GM12878 (cell line): ENCODE measurements around the gene LAMC3. TPM values are rescaled to one million over a fixed set of nuclear protein-coding genes. Genes with fewer than 3 reads are reported as not detected.

Source experiments
- ATAC-seq: fragments of 200-7000 bp; cut with Tn5 transposase; 3 replicates; pipeline ENCODE4 v1.9.1; 2020; ENCODE audit warnings: mild to moderate bottlenecking, moderate library complexity
- BruUV-seq: library from RNA; stranded (reverse); fragments of 400-500 nt; replicated peaks from 2 replicates; lab custom pipeline; 2021; lab: Mats Ljungman, UMichigan
- CTCF ChIA-PET: fragments of 300-600 bp; sonication (Branson Sonifier 250); formaldehyde crosslinking; extraction: SDS; loops from one replicate; lab custom pipeline; 2021; ENCODE audit warnings: inconsistent platforms; lab: Yijun Ruan, JAX
- POLR2A ChIA-PET: fragments of 350-600 bp; formaldehyde crosslinking; extraction: SDS; loops from one replicate; lab custom pipeline; 2021; ENCODE audit warnings: inconsistent platforms; lab: Charles Lee
- RAD21 ChIA-PET: fragments of 300-600 bp; sonication (Branson Sonifier 250); formaldehyde crosslinking; loops from one replicate; lab custom pipeline; 2023; ENCODE audit warnings: antibody characterized with exemption; ENCODE audit not compliant: unreplicated experiment; lab: Charles Lee
- SMC1A ChIA-PET: fragments of 300-600 bp; sonication (Branson Sonifier 250); formaldehyde crosslinking; loops from one replicate; lab custom pipeline; 2023; ENCODE audit not compliant: unreplicated experiment, uncharacterized antibody; lab: Charles Lee
- DNase-seq: peaks from one replicate; pipeline ENCODE4 v3.0.0-alpha.2; 2011; ENCODE audit warnings: low read depth, low spot score
- FAIRE-seq: peaks from 3 replicates; lab custom pipeline; 2011; peaks lifted over from hg19 to GRCh38; lab: Jason Lieb, UNC
- H2AFZ ChIP-seq: 2 replicates; pipeline ENCODE4 v1.6.0; 2011; ENCODE audit warnings: low read depth, low read length, control low read depth; ENCODE audit not compliant: control insufficient read depth
- H3K27ac ChIP-seq: 2 replicates; pipeline ENCODE4 v1.5.1; 2011; ENCODE audit warnings: control low read depth; ENCODE audit not compliant: control insufficient read depth, insufficient read depth
- H3K27me3 ChIP-seq, 2 experiments: replicated peaks in 1 of 2; 2 replicates each; pipeline versions ENCODE4 v1.6.0 to v1.6.1; 2011; ENCODE audit warnings: low read length in 1 of 2; ENCODE audit not compliant: control insufficient read depth in 2 of 2, insufficient read depth in 2 of 2
- H3K36me3 ChIP-seq, 2 experiments: 2 replicates each; pipeline ENCODE4 v1.5.1; 2011; ENCODE audit warnings: low read length in 1 of 2; ENCODE audit not compliant: control insufficient read depth in 2 of 2, insufficient read depth in 2 of 2
- H3K4me1 ChIP-seq: 2 replicates; pipeline ENCODE4 v1.6.1; 2011; ENCODE audit warnings: mild to moderate bottlenecking, low read length, moderate library complexity, mixed read lengths; ENCODE audit not compliant: control insufficient read depth, insufficient read depth
- H3K4me2 ChIP-seq: 2 replicates; pipeline ENCODE4 v1.6.0; 2011; ENCODE audit warnings: control low read depth; ENCODE audit not compliant: control insufficient read depth, insufficient read depth
- H3K4me3 ChIP-seq: fragments of 200-600 bp; sonication (generic); 2 replicates; pipeline ENCODE4 v1.5.1; 2016
- H3K79me2 ChIP-seq: 2 replicates; pipeline ENCODE4 v1.6.0; 2011; ENCODE audit warnings: low read length; ENCODE audit not compliant: control insufficient read depth, insufficient read depth
- H3K9ac ChIP-seq: 2 replicates; pipeline ENCODE4 v1.8.0; 2011; ENCODE audit warnings: low read length, control low read depth, mixed read lengths; ENCODE audit not compliant: control insufficient read depth, insufficient read depth
- H3K9me3 ChIP-seq: replicated peaks from 3 replicates; pipeline ENCODE4 v1.5.1; 2011; ENCODE audit warnings: mild to moderate bottlenecking, low read length; ENCODE audit not compliant: control insufficient read depth, insufficient read depth
- H4K20me1 ChIP-seq: 2 replicates; pipeline ENCODE4 v1.6.0; 2011; ENCODE audit not compliant: control insufficient read depth, insufficient read depth
- WGBS: methylation state at CpG from one replicate; pipeline ENCODE4 v1.1.6; 2016; ENCODE audit warnings: low lambda C conversion rate; ENCODE audit not compliant: insufficient replicate concordance, insufficient coverage; ENCODE audit errors: missing lambda C conversion rate; 5-methylcytosine and 5-hydroxymethylcytosine counted together
- in situ Hi-C: fragments of 300-500 bp; cut with MboI; formaldehyde crosslinking; loops from 9 replicates; pipeline ENCODE4 v1.14.3; 2018; ENCODE audit warnings: mixed read lengths
- intact Hi-C: fragments of 100-400 bp; cut with micrococcal nuclease; formaldehyde crosslinking; loops from one replicate; pipeline ENCODE4 v1.14.2; 2022; ENCODE audit not compliant: unreplicated experiment
- polyA plus RNA-seq, 11 experiments: library from polyadenylated mRNA; depleted of rRNA in 4 of 11; unstranded in 6 of 11; stranded (reverse) in 5 of 11; fragments of >200 nt; fragmentation: Nextera tagmentation in 4 of 11; fragmentation: Illumina TruSeq in 1 of 11; extraction: Ambion mirVana in 4 of 11; extraction: Trizol in 1 of 11; gene quantifications; 1 replicate in 1 of 11; 2 replicates in 10 of 11; pipeline versions ENCODE4 v1.2.1 to v1.2.3, GENCODE V29; 2011 to 2016; ENCODE audit warnings: inconsistent platforms in 2 of 11, missing spikeins in 2 of 11, low read depth in 1 of 11
- total RNA-seq, 4 experiments: library from RNA; depleted of rRNA in 3 of 4; stranded (reverse); fragments of >200 nt in 3 of 4; fragmentation: Illumina TruSeq in 1 of 4; extraction: Trizol in 1 of 4; gene quantifications; 2 replicates each; pipeline versions ENCODE4 v1.2.1 to v1.2.3, GENCODE V29; 2013 to 2021
- TF ChIP-seq, protein P1 (sequence below): IDR thresholded peaks from 2 replicates; pipeline ENCODE4 v1.6.1; 2011; ENCODE audit warnings: borderline replicate concordance, low read depth, mild to moderate bottlenecking, moderate library complexity, low read length; ENCODE audit not compliant: insufficient read depth, poor library complexity, severe bottlenecking
- TF ChIP-seq, protein P2 (sequence below): fragments of 450-650 bp; formaldehyde crosslinking; IDR thresholded peaks from 2 replicates; pipeline ENCODE4 v1.4.0; 2022; ENCODE audit warnings: mild to moderate bottlenecking, moderate library complexity

The LAMC3 gene
- total and polyA plus RNA-seq, 10 of the 15 experiments (the other 5 are each of a cell fraction or from before 2014, with no cell fraction given), result under 0.01 to 0.08 TPM; not detected in 8

DNA sequence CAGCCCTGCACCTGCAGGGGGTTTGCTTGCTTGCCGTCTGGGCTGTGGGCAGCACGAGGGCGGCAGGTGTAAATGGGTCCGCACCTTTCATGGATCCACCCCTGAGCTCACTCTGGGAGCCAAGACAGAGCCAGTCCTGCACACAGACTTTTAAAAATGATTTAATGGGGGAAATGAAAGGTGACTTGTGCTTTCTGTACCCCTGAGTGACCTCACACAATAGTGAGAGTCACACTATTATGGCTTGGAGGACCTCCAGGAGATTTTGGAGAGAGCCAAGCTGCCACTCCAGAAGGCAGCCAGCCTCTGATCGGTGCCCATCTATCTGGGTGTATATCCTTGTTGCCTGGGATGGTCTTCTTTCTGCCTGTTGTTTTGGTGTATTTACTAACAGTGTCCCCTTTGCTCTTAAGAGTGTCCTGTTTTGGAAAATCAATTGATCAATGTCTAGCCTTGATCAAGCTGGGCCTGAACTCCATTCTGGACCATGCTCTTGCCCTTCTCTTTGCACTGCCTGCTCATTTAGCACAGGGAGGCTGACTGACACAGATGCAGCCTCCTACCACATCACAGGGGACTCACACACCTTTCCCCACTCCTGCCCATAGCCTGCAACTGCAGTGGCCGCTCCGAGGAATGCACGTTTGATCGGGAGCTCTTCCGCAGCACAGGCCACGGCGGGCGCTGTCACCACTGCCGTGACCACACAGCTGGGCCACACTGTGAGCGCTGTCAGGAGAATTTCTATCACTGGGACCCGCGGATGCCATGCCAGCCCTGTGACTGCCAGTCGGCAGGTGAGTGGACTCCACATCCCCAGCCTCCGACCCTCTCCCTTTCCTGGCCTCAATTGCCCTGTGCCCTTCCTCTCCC, 29.5 kb downstream of the LAMC3 start (continued):
- TF ChIP-seq, protein P1, sequence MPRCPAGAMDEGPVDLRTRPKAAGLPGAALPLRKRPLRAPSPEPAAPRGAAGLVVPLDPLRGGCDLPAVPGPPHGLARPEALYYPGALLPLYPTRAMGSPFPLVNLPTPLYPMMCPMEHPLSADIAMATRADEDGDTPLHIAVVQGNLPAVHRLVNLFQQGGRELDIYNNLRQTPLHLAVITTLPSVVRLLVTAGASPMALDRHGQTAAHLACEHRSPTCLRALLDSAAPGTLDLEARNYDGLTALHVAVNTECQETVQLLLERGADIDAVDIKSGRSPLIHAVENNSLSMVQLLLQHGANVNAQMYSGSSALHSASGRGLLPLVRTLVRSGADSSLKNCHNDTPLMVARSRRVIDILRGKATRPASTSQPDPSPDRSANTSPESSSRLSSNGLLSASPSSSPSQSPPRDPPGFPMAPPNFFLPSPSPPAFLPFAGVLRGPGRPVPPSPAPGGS, result no peak

DNA sequence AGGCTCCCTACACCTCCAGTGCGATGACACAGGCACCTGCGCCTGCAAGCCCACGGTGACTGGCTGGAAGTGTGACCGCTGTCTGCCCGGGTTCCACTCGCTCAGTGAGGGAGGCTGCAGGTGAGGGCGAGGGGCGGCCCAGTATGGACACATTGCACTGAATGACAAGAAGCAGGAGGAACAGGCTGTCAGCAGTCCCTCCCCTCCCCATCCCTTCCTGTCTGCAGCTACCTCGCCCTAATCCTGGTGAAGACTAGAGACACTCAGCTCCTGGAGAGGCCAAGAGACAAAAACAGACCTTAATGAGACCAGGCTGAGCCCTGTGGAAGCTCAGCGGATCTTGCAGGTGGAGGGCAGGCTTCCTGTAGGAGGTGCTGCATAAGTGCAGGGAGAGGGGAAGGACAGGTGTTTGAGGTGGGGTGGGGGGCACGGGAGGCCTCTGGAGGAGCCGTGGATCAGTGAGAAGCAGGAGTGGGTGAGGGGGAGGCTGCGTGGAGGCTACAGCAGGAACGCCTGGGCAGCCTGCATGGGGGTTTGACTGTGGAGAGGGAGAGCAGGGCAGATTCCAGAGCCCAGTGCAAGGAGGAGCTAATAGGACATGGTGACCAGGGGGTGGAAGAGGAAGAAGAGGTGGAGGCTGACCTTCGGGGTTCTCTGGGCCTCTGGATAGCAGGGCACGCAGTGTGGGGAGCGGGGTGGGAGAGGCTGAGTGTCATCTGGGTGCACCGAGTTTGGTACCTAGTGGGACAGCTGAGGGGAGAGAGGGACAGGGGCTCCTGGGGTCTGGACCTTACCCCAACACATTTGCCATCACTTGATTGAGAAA, 30.4 kb downstream of the LAMC3 start:
- no peak overlapping the region for H3K9ac ChIP-seq

More for the DNA sequence above, 30.4 kb downstream of the LAMC3 start:
- CTCF ChIA-PET, result no interaction called here
- FAIRE-seq (no peak), ATAC-seq (no peak), DNase-seq (no peak)
- Histone ChIP-seq H3K4me1 (peaks cover 13% of the 10 kb centered on the region), H4K20me1 (no peaks in the 10 kb centered on the region), H3K27ac (no peak overlapping the region), H3K9me3 (no peaks in the 10 kb centered on the region), H2AFZ (no peak overlapping the region), H3K27me3 (peaks cover 0 to 4% of the 10 kb centered on the region in 2 experiments; a peak in 2 of 4 replicates), H3K4me3 (no peak overlapping the region), H3K4me2 (no peak overlapping the region), H3K79me2 (no peaks in the 10 kb centered on the region), H3K36me3 (no peaks in the 10 kb centered on the region)
- SMC1A ChIA-PET, result no interaction called here
- TF ChIP-seq, protein P2, sequence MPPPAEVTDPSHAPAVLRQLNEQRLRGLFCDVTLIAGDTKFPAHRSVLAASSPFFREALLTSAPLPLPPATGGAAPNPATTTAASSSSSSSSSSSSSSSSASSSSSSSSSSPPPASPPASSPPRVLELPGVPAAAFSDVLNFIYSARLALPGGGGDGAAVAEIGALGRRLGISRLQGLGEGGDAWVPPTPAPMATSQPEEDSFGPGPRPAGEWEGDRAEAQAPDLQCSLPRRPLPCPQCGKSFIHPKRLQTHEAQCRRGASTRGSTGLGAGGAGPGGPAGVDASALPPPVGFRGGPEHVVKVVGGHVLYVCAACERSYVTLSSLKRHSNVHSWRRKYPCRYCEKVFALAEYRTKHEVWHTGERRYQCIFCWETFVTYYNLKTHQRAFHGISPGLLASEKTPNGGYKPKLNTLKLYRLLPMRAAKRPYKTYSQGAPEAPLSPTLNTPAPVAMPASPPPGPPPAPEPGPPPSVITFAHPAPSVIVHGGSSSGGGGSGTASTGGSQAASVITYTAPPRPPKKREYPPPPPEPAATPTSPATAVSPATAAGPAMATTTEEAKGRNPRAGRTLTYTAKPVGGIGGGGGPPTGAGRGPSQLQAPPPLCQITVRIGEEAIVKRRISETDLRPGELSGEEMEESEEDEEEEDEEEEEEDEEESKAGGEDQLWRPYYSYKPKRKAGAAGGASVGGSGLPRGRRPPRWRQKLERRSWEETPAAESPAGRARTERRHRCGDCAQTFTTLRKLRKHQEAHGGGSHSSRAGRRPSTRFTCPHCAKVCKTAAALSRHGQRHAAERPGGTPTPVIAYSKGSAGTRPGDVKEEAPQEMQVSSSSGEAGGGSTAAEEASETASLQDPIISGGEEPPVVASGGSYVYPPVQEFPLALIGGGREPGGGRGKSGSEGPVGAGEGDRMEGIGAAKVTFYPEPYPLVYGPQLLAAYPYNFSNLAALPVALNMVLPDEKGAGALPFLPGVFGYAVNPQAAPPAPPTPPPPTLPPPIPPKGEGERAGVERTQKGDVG, result no peak
- RAD21 ChIA-PET, result no interaction called here
- intact Hi-C loops, result no loop called here
- POLR2A ChIA-PET, result no interaction called here
- in situ Hi-C loops, result no loop called here
- 45% methylated on average over 18 of the region's 18 CpGs for WGBS
- BruUV-seq, result no TSS peak
